ENCODE data around the gene SMCO3.

Gene SMCO3

DNA sequence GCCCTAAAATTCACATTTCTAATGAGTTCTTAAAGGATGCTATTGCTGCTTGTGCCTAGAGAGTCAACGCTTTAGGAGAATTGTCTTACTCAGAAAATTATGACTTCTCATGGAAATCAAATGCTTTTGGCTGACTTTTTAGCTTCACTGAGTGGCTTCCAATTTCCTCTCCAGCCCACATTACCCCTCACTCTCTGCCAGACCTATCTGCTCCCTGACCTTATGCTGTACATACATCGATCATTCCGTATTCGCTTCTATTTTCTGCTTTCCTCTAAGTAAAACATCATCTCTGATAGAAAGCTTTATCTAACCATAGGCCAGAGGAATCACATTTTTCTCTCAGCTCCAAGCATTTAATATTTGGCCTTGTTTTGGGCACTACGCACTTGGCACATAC lies 12.5 kb upstream of the SMCO3 start:
- no peak for DNase-seq

DNA sequence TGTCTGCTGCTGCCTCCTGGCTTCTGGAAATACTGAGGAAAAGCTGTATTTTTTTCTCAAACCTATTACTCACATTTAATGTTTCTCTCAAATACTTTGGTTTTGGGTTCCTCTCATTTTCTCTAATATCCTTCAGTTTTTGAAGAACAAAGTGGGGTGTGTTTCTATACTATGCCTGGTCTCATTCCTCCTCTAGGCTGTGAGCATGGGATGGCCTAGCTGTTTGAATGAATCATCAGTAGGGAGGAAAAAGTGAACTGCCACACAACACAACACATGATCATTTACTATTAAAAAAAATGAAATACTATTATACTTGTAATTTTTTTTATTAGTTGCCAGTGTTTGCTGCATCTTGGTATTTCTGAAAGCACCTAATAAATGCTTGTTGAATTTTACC lies 11.3 kb upstream of the SMCO3 start:
- DNase-seq, result no peak

DNA sequence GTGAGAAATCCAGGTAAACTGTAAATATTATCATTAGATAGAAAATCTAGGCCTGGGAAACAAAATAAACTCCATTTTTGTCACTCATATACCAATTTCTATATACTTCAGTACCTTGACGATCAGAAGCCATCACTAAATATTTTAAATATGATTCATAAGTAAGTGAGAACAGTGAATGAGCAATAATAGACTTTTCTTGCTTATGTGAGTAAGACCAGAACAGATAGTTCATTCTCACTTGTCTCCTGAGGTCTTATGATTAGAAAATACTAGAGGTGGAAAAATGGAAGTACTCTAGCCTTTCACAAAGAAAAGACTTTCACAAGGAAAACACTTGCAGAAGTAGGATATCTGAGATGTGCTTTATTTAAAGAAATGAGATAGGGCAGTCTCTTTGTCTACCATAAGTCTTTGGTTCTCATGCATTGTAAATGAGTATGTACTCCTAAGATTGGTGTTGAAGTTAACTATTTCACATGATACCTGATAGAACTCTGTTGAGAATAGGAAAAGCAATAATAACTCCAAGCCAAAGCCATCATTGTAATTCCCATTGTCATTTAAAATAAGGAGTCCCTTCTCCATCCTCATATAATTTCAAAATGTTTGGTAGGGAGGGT lies 10.1 kb upstream of the SMCO3 start:
- DNase-seq, result no peak

- no peak for DNase-seq
These were observed 2.5 kb downstream of the SMCO3 start for GRCh38 chr12:14811486-14811885.

DNA sequence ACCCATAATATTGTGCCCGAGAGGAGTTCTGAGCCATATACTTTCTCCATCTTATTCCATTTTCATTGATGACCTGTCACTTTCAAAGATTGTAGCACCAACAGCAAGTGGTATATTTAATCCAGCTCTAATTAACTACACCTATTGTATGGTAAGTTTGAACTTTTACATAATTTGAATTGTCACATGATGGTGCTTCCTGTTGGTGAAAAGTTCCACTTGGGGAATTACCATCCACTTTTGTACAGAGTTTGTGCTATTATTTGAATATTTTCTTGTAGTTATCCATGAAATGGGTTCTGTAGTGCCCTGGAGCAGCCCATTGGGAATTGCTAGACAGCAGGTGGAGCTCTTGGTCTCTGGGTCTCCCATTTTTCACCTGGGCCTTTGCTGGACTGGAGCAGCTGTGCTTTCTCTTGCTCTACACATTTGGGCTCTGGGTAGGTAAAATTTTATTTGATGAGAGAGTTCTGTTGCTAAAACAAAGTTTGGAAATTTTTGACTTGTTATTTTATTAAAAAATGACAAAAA lies 3.0 kb downstream of the SMCO3 start:
- no peak for DNase-seq

DNA sequence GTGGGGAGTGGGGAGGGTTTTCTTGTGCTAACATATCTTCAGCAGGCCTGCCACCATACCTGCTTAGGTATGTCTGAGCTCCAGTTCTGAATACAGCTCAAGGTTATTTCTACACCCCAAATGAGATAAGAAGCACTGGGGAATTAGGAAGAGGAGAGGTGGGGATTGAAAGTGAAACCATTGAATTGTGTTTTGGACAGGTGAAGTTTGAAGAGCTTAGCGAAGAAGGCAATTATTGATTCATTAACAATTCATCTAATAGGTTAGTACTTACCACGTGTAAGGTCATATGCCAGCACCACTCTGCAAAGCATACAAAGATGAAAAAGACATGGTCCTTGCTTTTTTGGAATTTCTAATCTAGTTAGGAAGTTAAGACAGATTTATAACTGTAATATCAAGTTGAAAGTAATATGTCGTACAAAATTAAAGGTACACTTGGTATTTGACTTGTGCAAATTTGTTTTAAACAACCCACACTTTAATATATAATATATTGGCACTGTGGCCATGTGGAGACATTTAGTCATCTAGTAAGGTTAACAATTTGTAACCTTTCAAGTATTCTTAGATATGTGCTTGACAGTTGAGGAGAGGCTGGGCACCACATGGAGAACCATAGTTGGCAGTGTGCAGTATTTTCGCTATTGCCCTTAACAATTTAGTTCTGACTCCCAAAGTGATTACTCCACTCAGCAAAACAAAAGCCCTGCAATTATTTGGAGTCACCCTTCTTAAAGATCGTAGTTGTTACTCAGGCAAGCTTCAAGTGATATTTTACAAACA lies 3.6 kb downstream of the SMCO3 start:
- no peak for DNase-seq

DNA sequence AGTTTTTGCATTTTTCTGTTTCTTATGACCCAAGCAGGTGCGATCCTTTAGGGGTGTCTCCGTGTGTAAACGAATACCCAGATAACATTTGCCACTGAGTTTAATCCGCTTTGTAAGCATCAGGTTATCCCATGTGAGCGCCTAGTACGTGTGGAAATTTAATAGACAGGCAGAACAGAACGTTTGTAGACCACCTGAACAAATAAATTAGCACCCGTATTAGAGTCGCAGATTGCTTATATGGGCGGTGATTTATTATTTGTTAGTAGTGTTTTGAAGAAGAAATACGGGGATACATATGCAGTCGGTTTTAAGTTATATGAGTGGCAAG lies 10.2 kb downstream of the SMCO3 start:
- no peak for DNase-seq

DNA sequence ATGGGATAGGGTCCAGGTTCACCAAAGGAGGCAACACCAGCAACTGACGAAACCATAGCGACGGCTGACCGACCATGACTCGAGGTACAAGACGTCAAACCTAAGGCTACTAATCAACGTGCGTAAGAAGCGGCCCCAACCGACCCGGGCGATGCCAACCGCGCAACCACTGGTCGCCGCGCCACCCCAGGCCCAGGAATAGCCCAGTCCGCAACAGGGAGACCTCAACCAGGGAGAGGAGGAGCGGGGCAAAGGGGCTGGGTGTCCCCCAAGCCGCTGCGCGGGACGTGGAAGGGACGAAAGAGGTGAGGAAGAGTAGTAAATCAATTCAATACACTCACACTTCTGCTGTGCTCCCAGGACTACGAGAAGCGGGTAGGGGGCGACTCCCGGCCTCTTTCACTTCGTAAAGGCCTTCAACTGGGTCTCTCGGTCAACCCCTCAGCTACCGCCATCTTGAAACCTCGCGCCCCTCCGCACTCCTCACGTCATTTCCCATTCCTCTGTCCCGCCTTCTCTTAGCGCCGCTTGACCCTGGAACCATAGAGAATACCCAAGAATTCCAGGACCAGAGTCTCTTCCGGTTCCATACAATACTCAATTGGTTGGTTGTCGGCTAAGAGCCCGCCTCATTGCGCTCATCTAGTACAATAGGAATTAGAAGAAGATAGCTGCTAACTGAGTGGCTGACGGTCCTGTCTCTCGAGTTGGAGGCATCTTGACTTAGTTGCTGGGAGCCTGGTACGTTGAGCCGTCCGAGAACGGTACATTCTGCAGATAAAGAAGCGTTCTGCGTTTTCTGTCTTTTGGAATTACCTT lies 10.8 kb downstream of the SMCO3 start, which contains the start of the genes C12orf60 and WBP11:
TSS of gene C12orf60 (plus strand) at position 660 of the 819 bp plus-strand sequence. CDS start 19,266 bp downstream, outside the sequence.
TSS of gene WBP11 (minus strand) at position 468 of the 819 bp plus-strand sequence. CDS start 2,095 bp downstream, outside the sequence.
- peak; percentile 97 for DNase-seq

DNA sequence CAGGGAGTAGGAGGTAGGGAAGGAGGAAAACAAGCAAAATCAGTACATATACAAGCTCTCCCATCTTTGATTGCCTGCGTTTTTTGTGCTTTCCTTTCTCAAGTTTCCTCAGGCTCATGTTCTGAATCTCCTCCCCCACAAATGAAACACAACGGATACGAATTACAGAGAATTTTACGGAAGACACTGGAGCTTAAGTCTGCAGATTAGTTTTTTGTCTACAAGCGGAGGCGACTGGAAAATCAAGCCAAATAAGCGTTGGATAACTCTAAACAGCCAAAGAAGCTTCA lies 11.3 kb downstream of the SMCO3 start:
- no peak for DNase-seq

DNA sequence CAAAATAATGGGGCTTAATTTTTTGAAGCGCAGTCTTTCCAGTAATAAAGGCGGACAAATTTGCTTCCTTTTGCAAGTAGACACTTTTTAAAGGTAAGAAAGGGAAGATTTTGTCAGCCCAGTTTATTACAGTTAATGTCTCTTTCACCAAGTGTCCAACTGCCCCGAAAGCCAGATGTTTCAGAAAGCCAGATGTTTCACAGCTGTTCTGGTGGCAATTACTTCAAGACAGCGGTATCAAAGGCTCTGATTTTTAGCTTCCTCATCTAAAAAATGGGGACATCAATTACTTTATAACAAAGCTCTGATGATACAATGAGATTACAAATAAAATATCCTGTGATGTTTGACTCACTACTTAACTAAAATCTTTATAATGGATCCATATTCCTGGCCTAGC lies 11.7 kb downstream of the SMCO3 start:
- no peak for DNase-seq

GRCh38 chr12:14795028-14795448 lies 18.9 kb downstream of the SMCO3 start:
- DNase-seq, result no peak

- DNase-seq, result no peak
These were observed 28.4 kb downstream of the SMCO3 start for GRCh38 chr12:14785568-14785967.

DNA sequence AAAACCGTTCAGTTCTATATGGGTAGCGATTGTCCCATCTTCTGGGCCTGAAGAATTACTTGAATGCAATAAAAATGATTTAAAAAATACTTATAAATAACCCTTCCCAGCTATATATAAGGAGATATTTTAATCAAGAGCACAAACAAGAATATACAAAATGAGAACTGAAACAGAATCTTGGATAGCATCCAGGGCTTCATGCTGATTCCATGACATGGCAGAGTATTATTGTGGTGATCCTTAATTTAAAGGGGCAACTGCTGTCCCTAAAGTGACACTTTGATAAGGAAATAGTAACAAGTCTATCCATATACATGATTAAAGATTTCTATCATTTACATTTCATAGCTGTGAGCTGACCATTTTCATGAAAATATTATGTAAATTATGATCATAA lies 29.5 kb downstream of the SMCO3 start:
- no peak for DNase-seq

DNA sequence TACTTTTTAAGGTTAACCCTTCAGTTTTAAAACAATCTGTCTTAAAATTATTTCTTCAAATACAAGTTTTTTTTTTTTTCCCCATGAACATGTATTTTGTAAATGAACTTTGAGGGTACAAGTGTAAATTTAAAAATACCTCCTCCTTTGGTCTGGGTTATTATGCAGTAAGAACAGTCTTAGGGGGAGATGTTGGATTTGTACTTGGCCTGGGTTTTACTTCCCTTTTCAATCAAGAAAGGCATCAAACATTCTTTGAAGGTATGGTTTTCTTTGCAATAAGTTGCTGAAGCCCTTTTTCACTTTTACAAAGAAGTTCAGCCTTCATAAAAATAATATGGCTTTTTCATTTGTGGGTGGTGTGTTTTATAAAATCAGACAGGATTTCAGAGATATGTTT lies 31.2 kb downstream of the SMCO3 start:
- no peak for DNase-seq

DNA sequence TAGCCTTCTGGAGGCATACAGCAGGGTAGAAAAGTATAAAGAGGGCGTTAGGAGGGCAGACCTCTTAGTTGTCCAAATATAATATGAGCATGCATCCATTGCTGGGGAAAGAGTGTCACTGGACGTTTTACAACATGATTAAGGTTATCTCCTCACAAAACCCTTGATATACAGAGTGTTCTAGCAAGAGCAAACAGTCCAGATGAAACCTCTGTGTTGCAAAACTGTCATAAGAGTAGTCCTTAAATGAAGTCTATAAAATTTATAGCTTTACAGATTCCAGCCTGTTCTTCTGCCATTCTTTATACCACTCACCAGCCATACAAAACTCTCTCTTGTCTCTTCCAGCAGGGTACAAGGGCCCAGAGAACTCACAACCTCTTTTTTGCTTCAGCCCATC lies 32.4 kb downstream of the SMCO3 start:
- no peak for DNase-seq

GRCh38 chr12:14780859-14781258 lies 33.1 kb downstream of the SMCO3 start:
- no peak for DNase-seq

DNA sequence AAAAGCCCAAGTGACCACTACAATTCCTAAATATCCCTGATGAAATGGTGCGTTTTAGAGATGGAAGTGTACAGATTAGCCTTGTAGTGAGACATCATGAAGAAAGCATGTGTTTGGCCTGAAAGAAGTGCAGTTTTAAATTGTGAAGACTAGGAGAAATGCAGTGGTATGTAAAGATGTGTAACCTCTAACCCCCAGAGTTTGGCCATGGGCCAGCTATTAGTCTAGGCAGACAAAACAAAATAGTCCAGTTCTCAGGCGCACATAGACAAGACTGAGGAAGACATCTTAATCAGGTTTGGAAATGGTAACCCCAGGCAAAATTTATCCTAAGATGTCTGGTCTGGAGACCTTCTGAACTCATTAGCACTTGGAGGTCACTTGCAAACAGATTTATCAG lies 34.1 kb downstream of the SMCO3 start:
- no peak for DNase-seq

DNA sequence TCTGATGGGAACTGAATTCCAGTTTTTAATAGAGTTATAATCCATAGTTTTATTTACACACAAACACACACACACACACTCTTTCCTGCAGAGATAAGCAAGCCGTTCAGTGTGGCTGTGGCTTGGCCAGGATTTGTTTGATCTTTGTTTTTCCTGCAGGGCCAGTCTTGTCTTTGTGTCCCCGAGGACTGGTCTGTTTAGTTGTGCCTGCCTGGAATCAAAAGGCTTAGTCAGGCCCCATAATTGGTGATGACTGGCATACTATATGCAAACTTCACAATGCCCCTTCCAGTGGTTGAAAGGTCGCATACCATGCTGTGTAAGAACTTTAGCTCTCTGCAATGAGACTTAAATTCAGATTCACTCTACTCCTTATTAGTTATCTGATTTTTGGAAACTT lies 36.7 kb downstream of the SMCO3 start:
- no peak for DNase-seq

- peak; percentile 26 for DNase-seq
These were observed 37.6 kb downstream of the SMCO3 start for GRCh38 chr12:14776236-14776961.

- DNase-seq, result no peak
These were observed 38.4 kb downstream of the SMCO3 start for GRCh38 chr12:14775636-14775980.

DNA sequence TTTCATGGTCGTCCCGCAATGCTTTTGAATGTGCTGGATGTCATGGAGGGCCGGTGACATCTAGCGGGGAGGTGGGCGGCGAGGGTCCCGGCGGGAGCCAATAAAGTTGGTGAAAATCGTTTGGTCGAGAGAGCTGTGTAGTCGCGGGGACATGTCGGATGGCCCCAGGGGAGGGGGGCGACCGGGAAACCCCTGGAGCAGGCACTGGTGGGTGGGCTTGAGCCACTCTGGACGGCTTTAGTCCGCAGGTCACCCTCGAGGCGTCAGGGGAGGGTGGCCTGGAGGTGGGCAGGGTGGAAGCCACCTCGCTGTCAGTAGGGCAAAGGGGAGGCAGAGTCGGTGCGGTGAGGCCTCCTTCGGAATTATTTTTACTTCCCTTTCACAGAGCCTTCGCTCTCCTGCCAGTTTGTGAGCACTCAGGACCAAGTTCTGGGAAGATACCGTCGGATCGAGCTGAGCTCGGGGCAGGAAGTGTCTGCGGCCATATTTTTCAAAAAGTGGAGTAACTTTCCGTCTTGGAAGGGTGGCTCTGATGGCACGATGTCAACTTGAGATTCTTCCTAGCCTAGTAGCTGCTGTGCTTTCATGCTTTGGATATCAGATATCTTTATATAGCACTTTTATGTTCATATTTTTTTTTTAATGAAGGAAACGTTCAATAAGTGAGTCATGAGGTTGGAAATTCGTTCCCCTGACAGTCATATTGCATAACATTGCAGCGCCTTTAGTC lies 38.9 kb downstream of the SMCO3 start:
- DNase-seq, result peak; percentile 31

Data from CD4-positive, alpha-beta T cell treated with Interleukin-21 for 1 hour (primary cell).